Measurements from ENCODE around the gene CYSTM1.
A peak's percentile ranks its signal among the peaks of the same experiment; 100 is the strongest.

Gene CYSTM1

GRCh38 chr5:140236891-140237598 lies 62.1 kb downstream of the CYSTM1 start:
- DNase-seq (ENCODE audit: low spot score), result no peak

GRCh38 chr5:140238756-140239155 lies 63.8 kb downstream of the CYSTM1 start:
- DNase-seq (ENCODE audit: low spot score), result no peak

- DNase-seq (ENCODE audit: low spot score), result no peak
These were observed 64.5 kb downstream of the CYSTM1 start for GRCh38 chr5:140239461-140239860.

- peak; percentile 62 for DNase-seq (ENCODE audit: low spot score)
These were observed 65.1 kb downstream of the CYSTM1 start for GRCh38 chr5:140239939-140240700.

GRCh38 chr5:140240987-140241706 lies 66.2 kb downstream of the CYSTM1 start:
- DNase-seq (ENCODE audit: low spot score), result peak; percentile 93

- no peak for DNase-seq (ENCODE audit: low spot score)
These were observed 67.1 kb downstream of the CYSTM1 start for GRCh38 chr5:140242099-140242498.

GRCh38 chr5:140242890-140243585 lies 68.0 kb downstream of the CYSTM1 start:
- DNase-seq (ENCODE audit: low spot score), result no peak

- DNase-seq (ENCODE audit: low spot score), result no peak
These were observed 68.8 kb downstream of the CYSTM1 start for GRCh38 chr5:140243706-140244250.

- DNase-seq (ENCODE audit: low spot score), result peak; percentile 82
These were observed 69.6 kb downstream of the CYSTM1 start for GRCh38 chr5:140244525-140245025.

- DNase-seq (ENCODE audit: low spot score), result no peak
These were observed 70.4 kb downstream of the CYSTM1 start for GRCh38 chr5:140245341-140245740.

GRCh38 chr5:140245926-140246325 lies 70.9 kb downstream of the CYSTM1 start:
- no peak for DNase-seq (ENCODE audit: low spot score)

GRCh38 chr5:140246378-140247122 lies 71.6 kb downstream of the CYSTM1 start:
- DNase-seq (ENCODE audit: low spot score), result peak; percentile 82

GRCh38 chr5:140248414-140248813 lies 73.4 kb downstream of the CYSTM1 start:
- DNase-seq (ENCODE audit: low spot score), result no peak

GRCh38 chr5:140249536-140249935 lies 74.5 kb downstream of the CYSTM1 start:
- DNase-seq (ENCODE audit: low spot score), result no peak

GRCh38 chr5:140250386-140250785 lies 75.4 kb downstream of the CYSTM1 start:
- no peak for DNase-seq (ENCODE audit: low spot score)

GRCh38 chr5:140251527-140251973 lies 76.6 kb downstream of the CYSTM1 start:
- peak; percentile 89 for DNase-seq (ENCODE audit: low spot score)

GRCh38 chr5:140252470-140253126 lies 77.6 kb downstream of the CYSTM1 start:
- no peak for DNase-seq (ENCODE audit: low spot score)

- no peak for DNase-seq (ENCODE audit: low spot score)
These were observed 79.0 kb downstream of the CYSTM1 start for GRCh38 chr5:140253985-140254384.

GRCh38 chr5:140255460-140256157 lies 80.6 kb downstream of the CYSTM1 start:
- DNase-seq (ENCODE audit: low spot score), result no peak

GRCh38 chr5:140256726-140257125 lies 81.7 kb downstream of the CYSTM1 start:
- DNase-seq (ENCODE audit: low spot score), result no peak

Data from AG08395 (cell line).